HG03159 (cell line): Measurements from ENCODE around the gene FOXM1.

ENCODE experiments used
- ATAC-seq: cut with Tn5 transposase; IDR thresholded peaks from one replicate; pipeline ENCODE4 v1.9.1; 2021; ENCODE audit warnings: mild to moderate bottlenecking, moderate library complexity; ENCODE audit not compliant: unreplicated experiment

The FOXM1 gene

DNA sequence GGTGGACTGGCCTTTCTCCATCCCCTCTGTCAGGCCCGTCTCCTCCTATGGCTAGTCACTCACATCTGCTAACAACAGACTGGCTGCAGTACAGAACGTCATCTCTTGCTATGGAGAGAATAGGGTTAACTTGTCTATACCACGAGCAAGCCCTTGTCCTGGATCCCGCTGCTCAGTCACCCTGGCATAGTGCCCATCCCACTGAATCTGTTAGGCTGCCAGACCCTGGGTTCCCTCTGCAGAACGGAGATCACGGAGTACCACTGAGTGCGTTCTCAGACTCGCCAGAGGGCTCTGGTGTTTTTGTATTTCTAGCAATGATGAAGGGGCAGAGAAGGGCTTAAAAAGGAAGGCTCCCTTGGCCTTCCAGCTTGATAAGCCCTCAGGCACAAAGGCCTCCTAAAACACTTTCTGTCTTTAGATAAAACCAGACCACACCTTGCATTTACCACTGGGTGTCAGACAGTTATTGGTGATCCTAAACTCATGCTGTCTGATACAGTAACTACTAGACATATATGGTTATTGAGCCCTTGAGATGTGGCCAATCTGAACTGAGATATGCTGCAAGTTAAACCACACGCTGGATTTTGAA is 35.8 kb downstream of the FOXM1 start:
- no peak for ATAC-seq

DNA sequence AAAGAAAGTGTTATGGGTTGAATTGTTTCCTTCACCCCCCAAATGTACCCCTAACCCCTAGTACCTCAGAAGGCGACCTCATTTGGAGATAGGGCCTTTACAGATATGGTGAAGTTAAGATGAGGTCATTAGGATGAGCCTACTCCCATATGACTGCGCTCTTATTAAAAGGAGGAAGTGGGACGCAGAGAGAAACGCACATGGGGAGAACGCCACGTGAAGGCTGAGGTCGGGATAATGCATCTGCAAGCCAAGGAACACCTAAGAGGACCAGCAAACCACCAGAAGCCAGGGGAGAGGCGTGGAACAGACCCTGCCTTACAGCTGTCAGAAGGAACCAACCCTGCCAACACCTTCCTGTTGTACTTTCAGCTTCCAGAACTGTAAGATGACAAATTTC is 40.4 kb downstream of the FOXM1 start:
- no peak for ATAC-seq

DNA sequence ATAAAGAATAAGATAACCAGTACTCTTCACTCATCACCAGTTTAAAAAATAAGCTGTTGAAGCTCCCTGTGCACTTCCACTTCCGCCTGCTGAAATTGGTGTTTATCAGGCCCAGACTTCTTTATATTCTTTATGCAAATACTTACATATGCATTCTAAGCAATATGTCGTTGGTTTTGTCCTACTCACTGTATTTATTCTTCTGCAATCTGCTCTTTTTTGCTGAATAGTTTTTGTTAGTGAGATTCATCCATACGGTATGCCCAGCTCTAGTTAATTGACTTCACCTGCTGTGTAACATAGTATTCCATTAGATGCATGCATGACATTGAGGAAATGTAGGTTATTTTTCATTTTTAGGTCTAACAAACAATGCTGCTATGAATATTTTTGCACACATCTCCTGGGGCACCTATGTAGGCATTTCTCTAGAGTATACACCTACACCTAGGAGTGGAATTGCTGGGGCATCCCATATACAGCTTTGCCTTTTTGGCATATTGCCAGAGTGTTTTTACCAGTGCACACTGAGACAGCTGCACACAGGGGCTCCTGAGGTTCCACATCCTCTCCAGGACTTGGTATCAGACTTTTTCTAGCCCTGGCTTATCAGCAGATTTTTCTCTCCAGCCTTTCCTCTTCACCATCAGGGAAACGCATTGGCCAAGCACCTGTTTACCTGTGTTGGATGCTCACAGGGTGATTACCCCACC is 41.1 kb downstream of the FOXM1 start:
- no peak for ATAC-seq

DNA sequence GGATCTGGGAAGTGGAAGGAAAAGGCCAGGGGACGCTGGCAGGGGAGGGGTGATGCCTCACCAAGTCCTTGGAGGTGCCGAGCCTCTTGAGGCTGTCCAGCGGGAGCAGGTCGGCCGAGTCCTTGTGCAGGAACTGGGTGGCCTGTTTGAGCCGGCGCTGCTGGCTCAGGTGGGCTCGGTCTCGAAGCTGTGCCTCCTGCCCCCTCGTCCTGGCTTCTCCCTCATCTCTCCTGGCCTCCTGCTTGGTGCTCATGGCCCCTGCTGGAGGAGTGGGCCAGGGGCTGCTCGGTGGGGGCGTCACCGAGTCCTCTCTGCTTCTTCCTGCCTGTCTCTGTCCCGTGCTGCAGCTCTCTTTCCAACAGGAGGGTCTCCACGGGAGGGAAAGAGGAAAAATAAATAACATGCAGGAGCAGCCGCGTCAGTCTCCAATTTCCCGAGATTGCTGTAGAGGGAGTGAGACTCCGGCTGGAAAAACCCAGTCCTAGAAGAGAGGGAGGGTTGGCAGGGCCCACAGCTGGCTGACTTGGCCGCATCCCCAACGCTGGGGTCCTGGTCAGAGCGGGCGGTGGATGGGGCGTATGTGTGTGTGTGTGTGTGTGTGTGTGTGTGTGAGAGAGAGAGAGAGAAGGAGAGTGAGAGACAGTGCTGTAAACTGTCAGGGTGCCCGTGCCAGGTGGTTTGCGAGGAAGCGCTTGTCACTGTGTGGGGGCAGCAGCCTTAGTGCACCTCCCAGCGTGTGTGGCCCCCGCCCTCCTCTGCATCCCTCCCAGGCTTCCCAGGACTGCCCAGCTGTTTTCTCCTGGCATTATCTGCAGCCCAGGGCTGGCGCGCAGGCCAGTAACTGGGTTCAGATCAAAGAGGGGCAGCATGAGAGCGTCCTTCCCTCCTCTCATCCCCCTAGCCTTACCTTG is 42.1 kb downstream of the FOXM1 start, which contains the start of gene NRIP2:
Gene NRIP2 (minus strand): TSS at position 455 of the 911 bp plus-strand sequence. CDS start 52 bp downstream, at position 403.
- no peak for ATAC-seq

DNA sequence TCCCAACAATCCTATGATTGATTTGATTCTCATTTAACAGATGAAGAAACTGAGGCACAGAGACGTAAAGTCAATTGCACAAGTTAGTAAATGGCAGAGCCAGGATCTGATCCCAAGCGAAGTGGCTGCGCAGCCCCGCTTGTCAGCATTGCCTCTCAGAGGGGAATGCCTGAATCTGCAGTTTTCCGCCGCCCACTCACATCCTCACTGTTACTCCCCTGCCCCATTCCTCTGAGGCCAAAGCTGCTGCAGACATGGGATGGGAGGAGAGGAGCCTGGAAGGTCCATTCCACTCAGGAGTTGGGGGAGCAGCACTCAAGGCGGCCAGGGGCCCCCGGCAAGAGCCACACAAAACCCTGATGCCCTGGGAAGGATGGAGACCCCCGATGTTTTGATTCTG is 43.2 kb downstream of the FOXM1 start:
- no peak for ATAC-seq

DNA sequence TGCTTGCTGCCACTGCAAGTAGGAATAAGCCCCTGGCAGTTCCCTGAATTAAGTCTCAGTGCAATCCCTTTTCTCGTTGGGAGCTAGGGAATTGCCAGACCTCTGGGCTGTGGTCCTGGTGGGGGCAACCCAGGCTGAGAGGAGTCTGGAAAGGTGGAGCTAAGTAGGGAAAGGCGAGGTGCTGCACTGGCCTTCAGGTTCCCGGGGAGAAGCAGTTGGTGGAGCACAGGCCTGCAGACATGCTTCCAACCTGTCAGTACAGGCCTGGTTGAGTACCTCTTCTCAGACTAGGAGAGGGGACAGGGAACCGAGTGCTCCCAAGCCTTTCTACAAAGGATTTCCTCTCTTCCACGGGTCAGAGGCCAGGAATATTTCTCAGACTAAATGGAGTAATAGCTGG is 43.6 kb downstream of the FOXM1 start:
- no peak for ATAC-seq

DNA sequence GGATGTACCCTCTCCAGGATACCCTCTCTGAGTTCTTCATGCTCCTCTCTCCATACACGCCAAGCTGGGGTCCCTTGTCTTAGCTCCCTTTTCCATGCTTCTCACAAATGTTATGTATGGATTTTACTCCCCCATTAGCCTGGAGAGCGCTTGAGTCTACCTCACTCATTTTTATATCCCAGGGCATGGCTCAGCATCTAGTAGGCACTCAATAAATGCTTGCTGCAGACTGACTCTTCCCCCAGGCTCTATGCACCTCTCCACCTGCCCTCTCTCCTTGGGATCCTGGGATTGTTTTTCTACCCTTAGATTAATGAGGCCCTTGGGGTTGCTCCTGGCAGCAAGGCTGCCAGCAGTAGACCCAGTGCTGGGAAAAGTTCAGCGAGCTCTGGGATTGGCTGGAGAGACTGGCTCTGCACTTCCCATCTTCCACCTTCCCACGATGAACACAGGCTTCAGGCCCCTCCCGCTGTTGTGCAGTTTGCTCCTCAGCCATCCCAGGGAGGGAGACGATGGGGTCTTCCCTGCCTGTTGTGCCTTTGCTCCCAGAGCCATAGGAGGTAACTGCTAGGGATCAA is 44.3 kb downstream of the FOXM1 start:
- no peak for ATAC-seq

DNA sequence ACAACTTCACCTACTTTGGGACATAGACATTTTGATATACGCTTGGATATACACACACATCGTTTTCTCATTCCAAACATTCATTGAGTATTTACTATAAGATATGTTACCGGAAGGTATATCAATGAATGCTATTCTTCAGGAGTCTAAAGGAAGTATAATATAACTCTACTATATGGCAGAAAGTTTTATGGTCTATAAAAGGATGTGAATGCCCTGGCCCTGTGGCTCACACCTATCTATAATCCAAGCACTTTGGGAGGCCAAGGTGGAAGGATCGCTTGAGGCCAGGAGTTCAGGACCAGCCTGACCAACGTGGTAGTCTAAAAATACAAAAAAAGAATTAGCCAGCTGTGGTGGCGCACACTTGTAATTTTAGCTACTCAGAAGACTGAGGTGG is 47.7 kb downstream of the FOXM1 start:
- ATAC-seq, result no peak

DNA sequence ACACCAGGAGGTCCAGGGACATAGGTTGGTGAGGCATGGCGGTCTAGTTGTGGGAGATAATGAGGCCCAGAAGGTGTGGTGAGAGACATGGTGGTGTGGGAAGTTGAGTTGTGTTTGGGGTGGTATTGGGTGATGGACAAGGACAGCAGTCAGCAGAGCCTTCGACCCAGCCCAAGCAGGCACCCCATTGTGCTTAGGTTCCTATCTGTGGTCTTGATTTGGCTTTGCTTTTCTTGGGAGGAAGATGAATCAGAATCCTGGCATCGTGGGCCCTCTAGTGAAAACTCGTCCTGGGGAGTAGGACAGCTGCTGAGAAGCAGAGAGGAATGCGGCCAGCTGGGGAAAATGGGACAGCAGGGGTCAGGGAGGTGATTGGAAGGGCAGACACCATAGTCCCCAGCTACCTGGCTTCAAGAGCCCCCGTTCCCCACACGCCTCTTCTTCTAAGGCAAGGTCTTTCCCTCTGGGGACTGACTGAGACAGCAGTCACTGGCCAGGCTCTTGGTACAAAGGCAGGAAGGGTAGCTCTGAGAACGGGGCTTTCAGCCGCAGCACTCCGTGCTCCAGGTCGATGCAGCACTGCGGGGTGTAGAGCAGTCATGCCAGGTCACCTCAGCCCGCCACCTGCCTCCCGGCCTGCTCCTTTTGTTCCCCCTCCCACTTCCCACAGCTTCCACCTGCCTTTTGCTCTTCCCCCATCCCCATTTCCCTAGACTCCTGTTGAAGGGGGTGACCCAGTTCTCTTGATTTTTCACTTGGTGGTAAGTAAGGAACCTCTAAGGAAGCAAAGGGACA is 50.1 kb downstream of the FOXM1 start:
- no peak for ATAC-seq

DNA sequence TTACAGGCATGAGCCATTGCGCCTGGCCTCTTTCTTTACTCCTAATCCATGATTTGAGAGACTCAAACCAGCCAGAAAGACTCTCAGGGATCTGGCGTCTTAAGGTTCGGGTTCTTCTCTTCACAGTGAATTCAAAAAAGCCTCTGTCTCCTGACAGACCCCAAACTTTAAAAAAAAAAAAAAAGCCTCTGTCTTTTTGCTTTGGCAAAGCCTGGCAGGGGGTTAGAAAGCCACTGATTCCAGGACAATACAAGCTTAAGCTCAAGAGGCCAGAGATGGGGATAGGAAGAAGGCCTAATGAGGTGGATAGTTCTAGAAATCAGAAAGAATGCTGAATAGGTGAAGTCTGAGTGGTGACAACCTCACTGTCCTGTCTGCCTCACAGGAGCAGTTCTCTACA is 50.9 kb downstream of the FOXM1 start:
- ATAC-seq, result no peak

DNA sequence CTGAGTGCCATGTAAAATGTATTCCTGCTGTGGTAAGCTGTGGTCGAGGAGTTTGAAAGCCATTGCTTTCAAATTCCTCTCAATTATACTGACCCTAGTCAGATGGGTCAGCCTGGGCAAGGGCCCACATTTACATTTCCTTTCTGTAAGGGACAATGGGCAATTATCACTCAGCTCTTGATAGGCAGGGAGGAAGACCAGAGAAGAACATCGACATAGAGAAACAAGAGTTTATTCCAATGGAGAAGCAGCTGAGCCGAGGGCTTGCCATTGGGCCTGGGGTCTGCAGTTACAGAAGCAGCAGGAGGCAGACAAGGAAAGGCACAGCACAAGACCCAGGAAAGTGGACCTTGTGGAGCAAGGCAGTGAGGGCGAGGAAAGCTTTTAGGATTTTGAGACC is 51.8 kb downstream of the FOXM1 start:
- ATAC-seq, result no peak

DNA sequence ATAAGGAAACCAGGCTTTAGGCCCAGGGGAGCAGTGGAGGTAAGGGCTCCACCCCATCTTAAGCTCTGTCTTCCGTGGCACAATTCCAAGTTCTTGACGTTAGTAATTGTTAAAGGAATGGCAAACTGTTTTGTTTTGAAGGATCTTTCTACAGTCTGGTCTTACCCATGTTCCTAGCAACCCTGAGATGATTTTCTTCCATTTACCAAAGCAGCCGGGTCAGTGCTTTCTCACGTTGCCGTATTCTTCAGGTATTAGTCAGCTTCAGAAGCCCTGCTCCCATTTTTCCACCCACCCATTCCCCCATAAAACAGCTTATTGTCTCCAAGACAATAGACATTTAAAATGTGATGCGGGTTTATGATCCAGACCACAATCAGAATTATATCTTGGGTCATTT is 52.4 kb downstream of the FOXM1 start:
- ATAC-seq, result no peak

DNA sequence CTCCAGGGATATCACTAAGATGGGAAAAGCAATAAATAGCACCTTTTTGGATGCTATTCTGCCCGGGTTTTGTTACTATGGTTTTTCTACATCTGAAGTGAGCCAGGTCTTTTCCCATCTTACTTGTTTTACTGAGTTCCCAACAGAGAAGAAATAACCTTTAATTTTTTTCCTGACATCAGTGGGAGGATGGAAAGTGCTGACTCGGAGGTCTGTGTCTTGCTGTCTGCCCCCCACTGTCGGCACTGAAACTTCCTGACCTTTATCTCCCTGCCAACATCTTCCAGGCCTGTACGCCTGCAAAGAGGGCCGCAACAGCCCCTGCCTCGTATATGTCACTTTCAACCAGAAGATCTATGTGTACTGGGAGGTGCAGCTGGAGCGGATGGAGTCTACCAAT is 53.5 kb downstream of the FOXM1 start:
- ATAC-seq, result no peak

DNA sequence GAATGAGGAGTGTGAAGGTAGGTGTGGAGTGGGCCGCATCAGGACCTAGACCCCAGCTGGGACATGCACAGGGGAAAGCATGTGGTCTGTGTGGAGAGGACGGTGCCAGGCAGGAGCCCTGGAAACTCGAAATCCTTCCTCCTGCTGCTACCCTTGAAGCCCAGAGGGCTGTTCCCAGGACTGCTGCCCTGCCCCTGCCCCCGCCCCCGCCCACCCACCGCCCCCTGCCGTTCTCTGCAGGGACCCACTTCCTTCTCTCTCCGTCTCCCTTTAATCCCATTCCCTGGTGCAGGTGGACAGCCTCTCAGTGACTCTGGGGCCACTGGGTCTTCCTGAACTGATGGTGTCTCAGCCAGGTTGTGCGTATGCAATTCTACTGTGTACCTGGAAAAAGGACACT is 56.5 kb downstream of the FOXM1 start:
- ATAC-seq, result no peak

DNA sequence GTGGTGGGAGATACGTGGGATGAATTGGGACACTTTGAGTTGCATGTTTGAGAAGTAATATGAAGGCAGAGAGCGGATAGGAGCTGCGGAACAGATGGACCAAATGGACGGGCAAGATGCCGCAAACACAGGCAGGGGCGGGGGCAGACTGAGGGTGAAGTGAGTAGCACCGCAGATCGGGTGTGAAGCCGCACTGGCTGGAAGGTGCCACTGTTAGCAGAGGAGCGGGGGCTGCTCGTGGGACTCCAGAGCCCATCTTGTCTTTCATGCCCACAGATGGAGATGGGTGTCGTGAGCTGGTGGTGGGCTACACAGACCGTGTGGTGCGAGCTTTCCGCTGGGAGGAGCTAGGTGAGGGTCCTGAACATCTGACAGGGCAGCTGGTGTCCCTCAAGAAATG is 57.2 kb downstream of the FOXM1 start:
- no peak for ATAC-seq

DNA sequence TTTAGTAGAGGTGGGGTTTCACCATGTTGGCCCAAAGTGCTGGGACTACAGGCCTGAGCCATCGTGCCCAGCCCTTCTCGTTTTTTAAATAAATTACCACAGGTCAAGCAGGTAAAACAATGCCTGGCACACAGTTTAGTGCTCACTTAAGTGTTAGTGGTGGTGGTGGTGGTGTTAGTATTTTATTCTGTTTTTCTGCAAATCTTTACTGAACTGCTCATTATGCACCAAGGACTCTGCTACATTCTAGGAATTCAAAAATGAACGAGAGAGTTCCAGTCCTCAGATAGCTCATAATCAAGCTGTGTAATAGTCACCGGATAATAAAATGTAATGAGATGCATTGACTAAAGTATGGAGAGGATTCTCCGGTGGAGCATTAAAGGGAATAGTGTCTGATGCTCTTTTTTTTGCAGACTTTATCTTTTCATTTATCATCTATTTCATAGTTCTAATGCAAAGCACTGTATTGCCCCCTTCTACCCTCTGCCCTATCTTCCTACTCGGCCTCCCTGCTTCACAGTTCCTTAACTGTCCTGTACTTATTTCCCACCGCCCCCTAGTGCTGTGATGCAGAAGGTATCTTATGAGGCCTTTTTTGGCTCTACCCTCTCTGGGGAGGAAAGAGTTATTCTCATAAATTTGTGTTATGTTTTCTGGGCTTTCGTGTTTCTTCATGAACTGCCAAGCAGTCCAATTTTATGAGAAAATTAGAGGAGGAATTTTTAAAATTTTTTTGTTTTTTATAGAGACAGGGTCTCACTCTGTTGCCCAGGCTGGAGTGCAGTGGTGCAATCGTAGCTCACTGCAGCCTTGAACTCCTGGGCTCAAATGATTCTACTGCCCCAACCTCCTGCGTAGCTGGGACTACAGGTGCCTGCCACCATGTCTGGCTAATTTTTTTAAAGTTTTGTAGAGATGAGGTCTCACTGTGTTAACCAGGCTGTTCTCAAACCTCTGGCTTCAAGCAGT is 63.5 kb downstream of the FOXM1 start:
- ATAC-seq, result no peak

DNA sequence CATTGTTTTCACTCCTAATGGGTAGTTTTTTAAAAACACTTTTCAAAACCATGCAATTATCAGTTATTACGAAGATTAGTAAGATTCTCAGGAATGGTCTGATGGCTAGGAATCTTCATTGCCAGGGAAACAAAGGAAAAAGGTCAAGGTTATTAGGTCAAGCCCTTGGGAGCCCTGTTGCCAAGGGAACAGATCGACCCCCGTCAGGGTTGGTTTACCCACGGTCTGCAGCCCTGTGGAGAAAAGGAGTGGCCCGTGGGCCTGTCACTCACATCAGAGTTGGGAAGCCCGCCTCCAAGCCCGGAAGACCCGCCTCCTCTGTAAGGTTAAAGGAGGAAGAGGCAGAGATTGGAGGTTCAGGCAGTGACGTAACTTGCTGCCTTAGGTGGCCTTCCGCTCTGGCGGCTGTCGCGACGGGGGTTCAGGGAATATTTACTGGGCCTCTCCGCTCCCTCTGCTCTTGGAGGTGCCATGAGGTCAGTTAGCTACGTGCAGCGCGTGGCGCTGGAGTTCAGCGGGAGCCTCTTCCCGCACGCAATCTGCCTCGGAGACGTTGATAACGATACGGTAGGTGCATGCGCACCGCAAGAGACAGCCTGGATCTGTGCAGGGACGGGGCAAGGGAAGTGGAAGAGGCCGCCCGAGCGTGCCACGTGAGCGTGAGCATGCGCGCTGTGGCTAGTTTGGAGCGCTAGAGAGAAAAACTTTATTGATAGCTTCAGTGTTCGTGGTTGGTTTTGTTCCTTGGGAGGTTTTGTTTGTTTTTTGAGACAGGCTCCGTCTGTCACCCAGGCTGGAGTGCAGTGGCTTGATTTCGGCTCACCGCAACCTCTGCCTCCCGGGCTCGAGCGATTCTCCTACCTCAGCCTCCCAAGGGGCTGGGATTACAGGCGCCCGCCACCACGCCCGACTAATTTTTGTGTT is 64.4 kb downstream of the FOXM1 start, which contains the start of gene ITFG2:
Gene ITFG2 (plus strand): TSS at position 379 of the 924 bp plus-strand sequence. CDS start 93 bp downstream, at position 472.
- peak; percentile 92 for ATAC-seq

DNA sequence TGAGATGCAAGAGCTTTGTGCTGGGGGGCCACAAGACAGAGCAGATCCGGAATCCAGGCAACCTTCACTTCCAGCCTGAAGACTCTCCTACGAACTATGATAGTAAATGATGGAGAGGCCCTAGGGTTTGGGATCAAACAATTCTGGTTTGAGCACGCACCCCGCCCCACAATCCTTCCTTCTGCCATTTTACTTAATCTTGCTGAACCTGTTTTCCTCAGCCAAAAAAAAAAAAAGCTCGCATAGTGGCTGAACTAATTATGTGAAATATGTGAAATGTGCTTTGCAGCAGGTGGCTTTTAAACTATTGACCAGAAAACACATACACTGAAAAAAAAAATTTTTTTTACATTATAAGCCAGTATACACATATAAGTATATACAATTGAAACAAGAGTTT is 65.2 kb downstream of the FOXM1 start:
- ATAC-seq, result no peak
